Astrocyte (in vitro differentiated cells and primary cell): ENCODE measurements around the gene TOX3. TPM values are rescaled to one million over a fixed set of nuclear protein-coding genes. Genes with fewer than 3 reads are reported as not detected.

Experiments
- DNase-seq: peaks from one replicate; pipeline ENCODE4 v3.0.0-alpha.2; 2010; ENCODE audit warnings: low read depth
- FAIRE-seq: peaks from 2 replicates; lab custom pipeline; 2011; peaks lifted over from hg19 to GRCh38; lab: Jason Lieb, UNC
- H2AFZ ChIP-seq: 2 replicates; pipeline ENCODE4 v1.6.0; 2012; ENCODE audit warnings: low read depth, low read length, inconsistent platforms
- H3K27ac ChIP-seq: 2 replicates; pipeline ENCODE4 v1.5.1; 2011; ENCODE audit warnings: low read depth, low read length, inconsistent platforms
- H3K27me3 ChIP-seq: 2 replicates; pipeline ENCODE4 v1.6.0; 2011; ENCODE audit warnings: low read length, inconsistent platforms; ENCODE audit not compliant: insufficient read depth
- H3K36me3 ChIP-seq: 2 replicates; pipeline ENCODE4 v1.5.1; 2011; ENCODE audit warnings: low read length, inconsistent platforms; ENCODE audit not compliant: insufficient read depth
- H3K4me1 ChIP-seq: 2 replicates; pipeline ENCODE4 v1.5.1; 2011; ENCODE audit warnings: low read length, inconsistent platforms; ENCODE audit not compliant: insufficient read depth
- H3K4me2 ChIP-seq: 2 replicates; pipeline ENCODE4 v1.6.0; 2012; ENCODE audit warnings: low read length, inconsistent platforms
- H3K4me3 ChIP-seq: 2 replicates; pipeline ENCODE4 v1.5.1; 2011; ENCODE audit warnings: low read depth, mild to moderate bottlenecking, low read length, inconsistent platforms; ENCODE audit not compliant: insufficient read depth
- H3K79me2 ChIP-seq: 2 replicates; pipeline ENCODE4 v1.6.0; 2012; ENCODE audit warnings: mild to moderate bottlenecking, low read length, inconsistent platforms; ENCODE audit not compliant: insufficient read depth
- H3K9ac ChIP-seq: 2 replicates; pipeline ENCODE4 v1.6.0; 2012; ENCODE audit warnings: mild to moderate bottlenecking, low read length, inconsistent platforms
- H3K9me3 ChIP-seq: 2 replicates; pipeline ENCODE4 v1.5.1; 2012; ENCODE audit warnings: low read depth, mild to moderate bottlenecking, low read length, inconsistent platforms; ENCODE audit not compliant: insufficient read depth
- H4K20me1 ChIP-seq: 2 replicates; pipeline ENCODE4 v1.6.0; 2012; ENCODE audit warnings: low read length, inconsistent platforms; ENCODE audit not compliant: insufficient read depth
- H3K27ac Mint-ChIP-seq: one replicate; pipeline ENCODE4 v1.8.0; 2021; ENCODE audit warnings: mild to moderate bottlenecking, mixed read lengths; ENCODE audit not compliant: unreplicated experiment
- H3K27me3 Mint-ChIP-seq: one replicate; pipeline ENCODE4 v1.8.0; 2021; ENCODE audit warnings: low read depth, mixed read lengths; ENCODE audit not compliant: unreplicated experiment
- H3K36me3 Mint-ChIP-seq: one replicate; pipeline ENCODE4 v1.8.0; 2021; ENCODE audit warnings: low read depth, mixed read lengths; ENCODE audit not compliant: unreplicated experiment
- H3K4me1 Mint-ChIP-seq: one replicate; pipeline ENCODE4 v1.8.0; 2021; ENCODE audit warnings: low read depth, mixed read lengths; ENCODE audit not compliant: unreplicated experiment
- H3K4me3 Mint-ChIP-seq: one replicate; pipeline ENCODE4 v1.8.0; 2021; ENCODE audit warnings: mild to moderate bottlenecking, moderate library complexity, mixed read lengths; ENCODE audit not compliant: unreplicated experiment
- H3K9me3 Mint-ChIP-seq: one replicate; pipeline ENCODE4 v1.8.0; 2021; ENCODE audit warnings: mild to moderate bottlenecking, mixed read lengths; ENCODE audit not compliant: unreplicated experiment
- EZH2 ChIP-seq: IDR thresholded peaks from 2 replicates; pipeline ENCODE4 v1.6.1; 2012; ENCODE audit warnings: mild to moderate bottlenecking, low read length, inconsistent platforms; ENCODE audit not compliant: insufficient read depth
- total RNA-seq: library from RNA; stranded (reverse); gene quantifications from 2 replicates; pipeline ENCODE4 v1.2.1, GENCODE V29; 2021
- TF ChIP-seq, protein P1 (sequence below): IDR thresholded peaks from 2 replicates; pipeline ENCODE4 v1.5.1; 2011; ENCODE audit warnings: low read depth, mild to moderate bottlenecking, inconsistent platforms, low read length, moderate library complexity; ENCODE audit not compliant: insufficient read depth

The TOX3 gene
- total RNA-seq, 1 donor from 2014 or later = 2.3 TPM

GRCh38 chr16:52577130-52577706 is 30.3 kb upstream of the TOX3 start:
- no peak overlapping the region for H3K27ac ChIP-seq
- no peak overlapping the region for H3K4me3 Mint-ChIP-seq
- H3K27me3 Mint-ChIP-seq = peaks cover 7% of the 10 kb centered on the region
- TF ChIP-seq, protein P1, sequence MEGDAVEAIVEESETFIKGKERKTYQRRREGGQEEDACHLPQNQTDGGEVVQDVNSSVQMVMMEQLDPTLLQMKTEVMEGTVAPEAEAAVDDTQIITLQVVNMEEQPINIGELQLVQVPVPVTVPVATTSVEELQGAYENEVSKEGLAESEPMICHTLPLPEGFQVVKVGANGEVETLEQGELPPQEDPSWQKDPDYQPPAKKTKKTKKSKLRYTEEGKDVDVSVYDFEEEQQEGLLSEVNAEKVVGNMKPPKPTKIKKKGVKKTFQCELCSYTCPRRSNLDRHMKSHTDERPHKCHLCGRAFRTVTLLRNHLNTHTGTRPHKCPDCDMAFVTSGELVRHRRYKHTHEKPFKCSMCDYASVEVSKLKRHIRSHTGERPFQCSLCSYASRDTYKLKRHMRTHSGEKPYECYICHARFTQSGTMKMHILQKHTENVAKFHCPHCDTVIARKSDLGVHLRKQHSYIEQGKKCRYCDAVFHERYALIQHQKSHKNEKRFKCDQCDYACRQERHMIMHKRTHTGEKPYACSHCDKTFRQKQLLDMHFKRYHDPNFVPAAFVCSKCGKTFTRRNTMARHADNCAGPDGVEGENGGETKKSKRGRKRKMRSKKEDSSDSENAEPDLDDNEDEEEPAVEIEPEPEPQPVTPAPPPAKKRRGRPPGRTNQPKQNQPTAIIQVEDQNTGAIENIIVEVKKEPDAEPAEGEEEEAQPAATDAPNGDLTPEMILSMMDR = no peak
- TF ChIP-seq EZH2 = no peak
- no peak overlapping the region for H2AFZ ChIP-seq
- DNase-seq (no peak), FAIRE-seq (no peak)
- no peaks in the 10 kb centered on the region for H4K20me1 ChIP-seq
- H3K27ac Mint-ChIP-seq = no peak overlapping the region
- H3K36me3 Mint-ChIP-seq = no peaks in the 10 kb centered on the region
- H3K4me1 ChIP-seq = no peaks in the 10 kb centered on the region
- H3K9ac ChIP-seq = no peak overlapping the region
- no peaks in the 10 kb centered on the region for H3K79me2 ChIP-seq
- no peak overlapping the region for H3K4me3 ChIP-seq
- H3K27me3 ChIP-seq = no peaks in the 10 kb centered on the region
- H3K9me3 ChIP-seq = no peaks in the 10 kb centered on the region
- no peaks in the 10 kb centered on the region for H3K4me1 Mint-ChIP-seq
- no peaks in the 10 kb centered on the region for H3K36me3 ChIP-seq
- H3K4me2 ChIP-seq = no peak overlapping the region
- H3K9me3 Mint-ChIP-seq = no peaks in the 10 kb centered on the region

DNA sequence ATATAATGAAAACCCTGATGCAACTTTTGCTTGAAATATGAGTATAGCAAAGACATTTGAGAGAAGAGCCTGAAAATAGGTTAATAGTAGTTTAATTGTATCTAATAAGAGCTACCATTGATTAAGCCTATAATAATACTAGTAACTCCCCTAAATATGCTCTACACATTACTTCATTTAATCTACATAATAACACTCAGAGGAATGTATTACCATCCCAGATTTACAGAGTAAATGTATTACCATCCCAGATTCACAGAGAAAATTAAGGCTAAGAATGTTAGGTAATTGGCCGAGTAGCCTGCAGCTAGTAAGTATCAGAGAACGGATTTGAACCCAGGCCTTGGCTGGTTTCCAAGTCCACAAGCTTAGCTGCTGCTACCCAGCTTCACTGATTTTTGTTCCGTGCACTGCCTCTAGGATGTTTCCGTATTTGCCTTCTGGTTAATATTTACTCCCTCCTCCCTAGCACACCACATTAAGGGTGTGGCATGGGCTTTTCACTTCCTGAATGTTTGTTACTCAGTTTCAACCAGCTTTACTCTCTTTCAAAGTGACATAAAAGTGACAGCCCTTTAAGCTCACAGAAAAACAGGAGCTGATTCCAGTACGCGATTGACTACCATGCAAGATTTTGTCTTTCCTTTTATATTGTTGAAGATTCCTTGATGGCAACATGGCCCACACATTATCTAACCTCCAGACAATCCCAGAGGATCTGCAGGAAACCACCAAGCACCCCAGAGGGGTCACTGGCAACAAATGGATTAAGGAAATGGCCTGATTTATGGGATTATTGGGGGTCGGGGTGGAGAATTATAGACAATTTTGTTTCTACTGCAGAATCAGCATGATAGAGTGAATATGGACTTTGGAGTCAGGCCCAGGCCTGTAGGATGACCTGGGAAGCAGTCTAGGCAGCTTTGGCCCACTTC is 26.7 kb upstream of the TOX3 start:
- TF ChIP-seq, protein P1 = no peak
- TF ChIP-seq EZH2 = no peak
- no peak overlapping the region for H3K4me3 Mint-ChIP-seq
- Histone ChIP-seq H4K20me1 (no peaks in the 10 kb centered on the region), H3K4me1 (no peaks in the 10 kb centered on the region), H3K4me3 (no peak overlapping the region), H3K27ac (no peak overlapping the region), H2AFZ (no peak overlapping the region), H3K36me3 (no peaks in the 10 kb centered on the region), H3K9me3 (no peaks in the 10 kb centered on the region), H3K4me2 (no peak overlapping the region), H3K9ac (no peak overlapping the region), H3K27me3 (no peaks in the 10 kb centered on the region), H3K79me2 (no peaks in the 10 kb centered on the region)
- no peak for FAIRE-seq
- H3K27ac Mint-ChIP-seq = no peak overlapping the region
- no peak for DNase-seq
- peaks cover 5% of the 10 kb centered on the region for H3K9me3 Mint-ChIP-seq
- no peaks in the 10 kb centered on the region for H3K36me3 Mint-ChIP-seq
- H3K4me1 Mint-ChIP-seq = no peaks in the 10 kb centered on the region
- peaks cover 7% of the 10 kb centered on the region for H3K27me3 Mint-ChIP-seq

- H3K4me1 ChIP-seq = no peaks in the 10 kb centered on the region
- H4K20me1 ChIP-seq = no peaks in the 10 kb centered on the region
- Mint-ChIP-seq H3K4me3 (no peak overlapping the region), H3K9me3 (peaks cover 5% of the 10 kb centered on the region), H3K36me3 (no peaks in the 10 kb centered on the region), H3K27me3 (peaks cover 7% of the 10 kb centered on the region), H3K27ac (peak overlapping the region; percentile 17), H3K4me1 (no peaks in the 10 kb centered on the region)
- DNase-seq (no peak), FAIRE-seq (no peak)
- H3K36me3 ChIP-seq = no peaks in the 10 kb centered on the region
- H3K9ac ChIP-seq = no peak overlapping the region
- no peak overlapping the region for H3K27ac ChIP-seq
- no peak overlapping the region for H3K4me3 ChIP-seq
- no peaks in the 10 kb centered on the region for H3K79me2 ChIP-seq
- TF ChIP-seq EZH2 = no peak
- TF ChIP-seq, protein P1 = no peak
- no peak overlapping the region for H3K4me2 ChIP-seq
- no peaks in the 10 kb centered on the region for H3K9me3 ChIP-seq
- no peak overlapping the region for H2AFZ ChIP-seq
- no peaks in the 10 kb centered on the region for H3K27me3 ChIP-seq
Measured at GRCh38 chr16:52572656-52573055, 25.7 kb upstream of the TOX3 start.
